A549 (cell line): ENCODE results near the gene ARID5A.

Experiments used
- CTCF ChIP-seq: fragments of >200 bp; sonication (Bioruptor Twin); formaldehyde crosslinking; IDR thresholded peaks from 3 replicates; pipeline ENCODE4 v1.5.1; 2016
- HES2 ChIP-seq: fragments of >200 bp; sonication (Bioruptor Twin); formaldehyde crosslinking; IDR thresholded peaks from 2 replicates; pipeline ENCODE4 v1.6.1; 2016
- HMGXB4 ChIP-seq: fragments of 250-450 bp; sonication (Bioruptor Pico); IDR thresholded peaks from 2 replicates; pipeline ENCODE4 v1.5.0; 2021; ENCODE audit warnings: mild to moderate bottlenecking, moderate library complexity, borderline replicate concordance

GRCh38 chr2:96551605-96552314 lies 15.2 kb downstream of the ARID5A start:
- TF ChIP-seq CTCF (no peak), HES2 (no peak), HMGXB4 (CRISPR knock-in tag) (no peak)
